HFFc6 (cell line): ENCODE data around the gene SNX30. TPM values are rescaled to one million over a fixed set of nuclear protein-coding genes. Genes with fewer than 3 reads are reported as not detected.

Source experiments
- DNase-seq: peaks from one replicate; pipeline ENCODE4 v3.0.0-alpha.2; 2018
- H3K27ac Mint-ChIP-seq: 2 replicates; pipeline ENCODE4 v1.8.0; 2020; ENCODE audit warnings: mild to moderate bottlenecking, mixed read lengths
- H3K27me3 Mint-ChIP-seq: 2 replicates; pipeline ENCODE4 v1.8.0; 2021; ENCODE audit warnings: mild to moderate bottlenecking, moderate library complexity, mixed read lengths; ENCODE audit not compliant: insufficient read depth
- H3K36me3 Mint-ChIP-seq: 2 replicates; pipeline ENCODE4 v1.8.0; 2021; ENCODE audit warnings: low read depth, mixed read lengths
- H3K4me1 Mint-ChIP-seq: 2 replicates; pipeline ENCODE4 v1.8.0; 2020; ENCODE audit warnings: low read depth, mixed read lengths
- H3K4me3 Mint-ChIP-seq: 2 replicates; pipeline ENCODE4 v1.8.0; 2020; ENCODE audit warnings: mild to moderate bottlenecking, moderate library complexity, mixed read lengths
- H3K9me3 Mint-ChIP-seq: 2 replicates; pipeline ENCODE4 v1.8.0; 2020; ENCODE audit warnings: mild to moderate bottlenecking, mixed read lengths
- total RNA-seq, 6 experiments: library from RNA; stranded (reverse); fragmentation: NEBNext Ultra II Directional; extraction: Animal tissue kit (Norgen Biotek cat#: 25700); gene quantifications; 2 replicates in 1 of 6; 3 replicates in 5 of 6; pipeline ENCODE4 v1.2.3, GENCODE V29; 2021
- TF ChIP-seq, protein P1 (sequence below): fragments of 200-600 bp; sonication (generic); IDR thresholded peaks from 2 replicates; pipeline ENCODE4 v1.5.0; 2021; ENCODE audit warnings: antibody characterized with exemption, mild to moderate bottlenecking

The SNX30 gene
- total RNA-seq, 6 experiments from 2014 or later: 11.1 to 14.9 (median 13.9) TPM

DNA sequence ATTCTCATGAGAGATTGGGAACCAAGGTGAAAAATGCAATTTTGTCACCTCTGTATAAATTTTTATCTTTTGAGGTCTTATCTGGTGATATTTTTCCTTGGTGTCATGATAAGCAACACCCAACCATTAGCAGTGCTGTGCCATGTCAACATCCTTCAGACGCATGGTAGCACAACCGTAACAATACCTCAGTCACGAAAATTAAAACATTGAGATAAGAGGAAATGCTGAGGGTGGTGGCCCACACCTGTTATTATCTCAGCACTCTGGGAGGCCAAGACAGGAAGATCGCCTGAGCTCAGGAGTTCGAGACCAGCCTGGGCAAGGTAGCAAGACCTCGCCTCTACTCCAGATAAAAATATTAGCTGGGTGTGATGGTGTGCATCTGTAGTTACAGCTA is 107.4 kb downstream of the SNX30 start:
- Mint-ChIP-seq H3K27me3 (peaks cover 1% of the 10 kb centered on the region; the same call in 1 of the 2 replicates), H3K27ac (no peak overlapping the region), H3K4me3 (no peak overlapping the region), H3K9me3 (no peaks in the 10 kb centered on the region), H3K36me3 (no peaks in the 10 kb centered on the region), H3K4me1 (peaks cover 31% of the 10 kb centered on the region; the same call in 1 of the 2 replicates)
- TF ChIP-seq, protein P1, sequence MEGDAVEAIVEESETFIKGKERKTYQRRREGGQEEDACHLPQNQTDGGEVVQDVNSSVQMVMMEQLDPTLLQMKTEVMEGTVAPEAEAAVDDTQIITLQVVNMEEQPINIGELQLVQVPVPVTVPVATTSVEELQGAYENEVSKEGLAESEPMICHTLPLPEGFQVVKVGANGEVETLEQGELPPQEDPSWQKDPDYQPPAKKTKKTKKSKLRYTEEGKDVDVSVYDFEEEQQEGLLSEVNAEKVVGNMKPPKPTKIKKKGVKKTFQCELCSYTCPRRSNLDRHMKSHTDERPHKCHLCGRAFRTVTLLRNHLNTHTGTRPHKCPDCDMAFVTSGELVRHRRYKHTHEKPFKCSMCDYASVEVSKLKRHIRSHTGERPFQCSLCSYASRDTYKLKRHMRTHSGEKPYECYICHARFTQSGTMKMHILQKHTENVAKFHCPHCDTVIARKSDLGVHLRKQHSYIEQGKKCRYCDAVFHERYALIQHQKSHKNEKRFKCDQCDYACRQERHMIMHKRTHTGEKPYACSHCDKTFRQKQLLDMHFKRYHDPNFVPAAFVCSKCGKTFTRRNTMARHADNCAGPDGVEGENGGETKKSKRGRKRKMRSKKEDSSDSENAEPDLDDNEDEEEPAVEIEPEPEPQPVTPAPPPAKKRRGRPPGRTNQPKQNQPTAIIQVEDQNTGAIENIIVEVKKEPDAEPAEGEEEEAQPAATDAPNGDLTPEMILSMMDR: no peak
- no peak for DNase-seq

DNA sequence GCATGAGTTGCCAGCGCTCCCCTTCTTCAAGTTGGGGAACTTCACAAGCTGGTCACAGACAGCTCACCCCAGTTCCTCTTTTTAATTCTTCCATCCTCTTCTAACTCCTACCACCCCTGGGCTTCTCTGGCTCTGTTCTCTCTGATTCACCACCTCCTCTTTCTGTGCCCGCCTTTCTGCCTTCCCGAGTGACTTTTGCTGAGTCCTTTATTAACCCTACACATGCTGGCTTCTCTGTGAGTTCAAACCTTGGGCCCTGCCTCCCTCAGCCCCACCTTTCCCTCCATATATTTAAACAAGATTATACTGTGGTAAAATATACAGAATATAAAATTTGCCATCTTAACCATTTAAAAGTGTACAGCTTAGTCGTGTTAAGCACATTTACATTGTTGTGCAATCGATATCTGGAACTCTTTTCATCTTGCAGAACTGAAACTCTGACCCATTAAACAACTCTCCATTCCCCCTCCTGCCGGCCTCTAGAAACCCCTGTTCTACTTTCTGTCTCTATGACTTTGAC is 108.1 kb downstream of the SNX30 start:
- no peak for DNase-seq
- Mint-ChIP-seq H3K27me3 (peaks cover 1% of the 10 kb centered on the region; the same call in 1 of the 2 replicates), H3K4me1 (peaks cover 38% of the 10 kb centered on the region; the same call in 1 of the 2 replicates), H3K9me3 (no peaks in the 10 kb centered on the region), H3K4me3 (no peak overlapping the region), H3K36me3 (no peaks in the 10 kb centered on the region), H3K27ac (peak overlapping the region; percentile 12; the same call in 1 of the 2 replicates)
- TF ChIP-seq, protein P1: no peak

DNA sequence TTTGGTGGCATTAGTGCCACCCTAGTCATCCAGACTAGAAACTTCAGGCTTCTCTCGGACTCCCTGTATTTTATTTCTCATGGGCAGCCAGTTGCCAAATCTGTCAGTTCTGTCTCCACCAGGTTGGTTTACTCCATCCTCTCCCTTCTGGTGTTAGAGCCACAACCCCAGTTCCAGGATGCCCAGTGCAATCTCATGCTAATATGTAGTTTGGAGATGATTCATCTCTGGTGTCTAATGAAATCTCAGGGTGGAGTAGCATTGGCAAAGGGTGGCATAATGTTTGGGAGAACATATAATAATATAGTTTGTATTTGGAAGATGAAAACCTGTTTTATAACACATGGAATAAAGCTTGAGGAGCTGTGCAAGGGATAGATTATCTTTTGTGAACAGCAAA is 109.9 kb downstream of the SNX30 start:
- H3K9me3 Mint-ChIP-seq: no peaks in the 10 kb centered on the region
- H3K4me3 Mint-ChIP-seq: no peak overlapping the region
- no peaks in the 10 kb centered on the region for H3K27me3 Mint-ChIP-seq
- H3K4me1 Mint-ChIP-seq: peaks cover 38% of the 10 kb centered on the region; the same call in 1 of the 2 replicates
- H3K36me3 Mint-ChIP-seq: no peaks in the 10 kb centered on the region
- H3K27ac Mint-ChIP-seq: no peak overlapping the region
- DNase-seq: no peak
- TF ChIP-seq, protein P1: no peak

DNA sequence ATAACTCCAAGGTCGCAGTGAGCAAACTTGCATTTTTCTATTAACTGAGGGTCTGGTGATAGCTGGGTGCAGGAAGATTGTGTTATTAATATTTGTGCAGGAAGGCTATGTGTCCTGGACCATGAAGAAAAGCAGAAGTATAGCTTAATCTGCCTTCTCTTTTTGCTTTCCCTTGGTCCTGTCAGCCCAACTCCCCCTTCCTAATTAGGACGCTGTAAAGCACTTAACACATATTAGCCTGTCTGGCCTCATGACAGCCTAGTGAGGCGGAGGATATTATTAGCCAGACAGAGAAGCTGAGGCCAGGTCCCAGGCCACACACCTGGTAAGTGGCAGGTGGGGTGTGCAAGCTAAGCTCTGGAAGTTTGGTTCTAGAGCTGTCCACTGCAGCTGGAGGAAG is 110.6 kb downstream of the SNX30 start:
- TF ChIP-seq, protein P1: no peak
- Mint-ChIP-seq H3K4me3 (no peak overlapping the region), H3K27ac (no peak overlapping the region), H3K9me3 (no peaks in the 10 kb centered on the region), H3K27me3 (no peaks in the 10 kb centered on the region), H3K4me1 (peaks cover 38% of the 10 kb centered on the region; the same call in 1 of the 2 replicates), H3K36me3 (peaks cover 4% of the 10 kb centered on the region)
- no peak for DNase-seq

DNA sequence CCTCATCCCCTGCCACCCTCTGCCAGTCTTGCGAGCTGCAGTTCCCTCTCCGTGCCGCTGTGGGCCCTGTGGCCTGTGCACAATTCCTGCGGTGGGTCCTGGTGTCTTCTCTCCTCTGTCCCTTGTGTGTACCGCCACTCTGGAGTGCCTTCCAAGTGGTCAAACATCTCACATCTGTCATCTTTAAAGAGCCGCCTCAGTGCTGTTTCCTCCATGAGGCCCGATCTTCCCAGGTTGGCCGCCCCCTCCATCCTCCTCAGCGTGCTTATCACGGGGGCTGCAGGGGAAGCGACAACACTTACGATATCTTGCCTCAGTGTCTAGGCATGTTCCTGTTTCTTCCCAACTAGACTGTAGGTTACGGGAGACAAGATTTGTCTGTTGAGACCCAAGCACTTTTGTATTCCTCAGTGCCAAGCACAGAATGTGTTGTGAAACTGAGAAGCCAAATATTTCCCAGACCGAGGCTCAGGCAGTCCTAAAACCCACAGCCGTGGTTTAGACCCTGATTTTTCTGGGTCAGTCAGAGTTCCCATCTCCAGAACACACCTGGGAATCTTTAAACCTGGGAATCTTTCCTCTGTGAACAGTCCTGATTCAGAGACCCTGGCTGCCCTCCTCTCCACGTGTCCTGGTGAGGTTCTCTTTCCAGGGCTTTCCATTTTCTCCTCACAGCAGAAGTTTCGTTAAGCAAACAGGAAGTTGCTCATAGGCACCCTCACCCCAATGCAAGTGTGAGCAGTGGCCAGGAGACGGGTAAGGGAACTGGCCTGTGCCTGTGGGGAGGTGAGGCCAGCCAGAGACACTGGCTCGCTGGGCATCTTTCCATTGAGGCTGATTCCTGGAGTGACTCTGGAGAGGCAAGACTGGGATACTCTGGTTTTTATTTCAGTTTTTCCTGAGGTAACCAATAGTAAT is 111.3 kb downstream of the SNX30 start:
- TF ChIP-seq, protein P1: no peak
- DNase-seq: no peak
- Mint-ChIP-seq H3K9me3 (no peaks in the 10 kb centered on the region), H3K36me3 (peaks cover 10% of the 10 kb centered on the region), H3K27ac (peak overlapping the region; percentile 62; the same call in 1 of the 2 replicates), H3K27me3 (no peaks in the 10 kb centered on the region), H3K4me1 (peaks cover 38% of the 10 kb centered on the region; the same call in 1 of the 2 replicates), H3K4me3 (peak overlapping the region; percentile 5; the same call in 1 of the 2 replicates)
